ENCODE data around the gene ZDHHC20. TPM values are rescaled to one million over a fixed set of nuclear protein-coding genes. Genes with fewer than 3 reads are reported as not detected.

The ZDHHC20 gene
- total and polyA plus RNA-seq, 2 of the 13 experiments (the other 11 are each of a cell fraction or from before 2014, with no cell fraction given), result 19.9 to 59.9 TPM

DNA sequence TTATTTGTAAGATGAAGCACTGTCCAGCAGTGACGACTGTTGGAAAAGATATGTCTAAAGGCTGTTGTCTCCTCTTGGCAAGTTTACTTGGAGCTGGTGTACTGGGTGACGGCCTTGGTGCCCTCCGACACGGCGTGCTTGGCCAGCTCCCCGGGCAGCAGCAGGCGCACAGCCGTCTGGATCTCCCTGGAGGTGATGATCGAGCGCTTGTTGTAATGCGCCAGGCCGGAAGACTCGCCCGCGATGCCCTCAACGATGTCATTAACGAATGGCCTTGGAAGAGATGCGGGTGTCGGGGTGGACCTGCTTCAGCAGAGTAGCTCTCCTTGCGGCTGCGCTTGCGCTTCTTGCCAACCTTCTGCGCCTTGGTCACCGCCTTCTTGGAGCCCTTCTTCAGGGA lies 24.6 kb upstream of the ZDHHC20 start (continued):
- TF ChIP-seq, protein P1, sequence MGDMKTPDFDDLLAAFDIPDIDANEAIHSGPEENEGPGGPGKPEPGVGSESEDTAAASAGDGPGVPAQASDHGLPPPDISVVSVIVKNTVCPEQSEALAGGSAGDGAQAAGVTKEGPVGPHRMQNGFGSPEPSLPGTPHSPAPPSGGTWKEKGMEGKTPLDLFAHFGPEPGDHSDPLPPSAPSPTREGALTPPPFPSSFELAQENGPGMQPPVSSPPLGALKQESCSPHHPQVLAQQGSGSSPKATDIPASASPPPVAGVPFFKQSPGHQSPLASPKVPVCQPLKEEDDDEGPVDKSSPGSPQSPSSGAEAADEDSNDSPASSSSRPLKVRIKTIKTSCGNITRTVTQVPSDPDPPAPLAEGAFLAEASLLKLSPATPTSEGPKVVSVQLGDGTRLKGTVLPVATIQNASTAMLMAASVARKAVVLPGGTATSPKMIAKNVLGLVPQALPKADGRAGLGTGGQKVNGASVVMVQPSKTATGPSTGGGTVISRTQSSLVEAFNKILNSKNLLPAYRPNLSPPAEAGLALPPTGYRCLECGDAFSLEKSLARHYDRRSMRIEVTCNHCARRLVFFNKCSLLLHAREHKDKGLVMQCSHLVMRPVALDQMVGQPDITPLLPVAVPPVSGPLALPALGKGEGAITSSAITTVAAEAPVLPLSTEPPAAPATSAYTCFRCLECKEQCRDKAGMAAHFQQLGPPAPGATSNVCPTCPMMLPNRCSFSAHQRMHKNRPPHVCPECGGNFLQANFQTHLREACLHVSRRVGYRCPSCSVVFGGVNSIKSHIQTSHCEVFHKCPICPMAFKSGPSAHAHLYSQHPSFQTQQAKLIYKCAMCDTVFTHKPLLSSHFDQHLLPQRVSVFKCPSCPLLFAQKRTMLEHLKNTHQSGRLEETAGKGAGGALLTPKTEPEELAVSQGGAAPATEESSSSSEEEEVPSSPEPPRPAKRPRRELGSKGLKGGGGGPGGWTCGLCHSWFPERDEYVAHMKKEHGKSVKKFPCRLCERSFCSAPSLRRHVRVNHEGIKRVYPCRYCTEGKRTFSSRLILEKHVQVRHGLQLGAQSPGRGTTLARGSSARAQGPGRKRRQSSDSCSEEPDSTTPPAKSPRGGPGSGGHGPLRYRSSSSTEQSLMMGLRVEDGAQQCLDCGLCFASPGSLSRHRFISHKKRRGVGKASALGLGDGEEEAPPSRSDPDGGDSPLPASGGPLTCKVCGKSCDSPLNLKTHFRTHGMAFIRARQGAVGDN (CRISPR knock-in tag; IDR thresholded peaks at IDR 0.05), result no peak
- TF ChIP-seq ZNF761 (CRISPR knock-in tag; conservative IDR thresholded peaks at IDR 0.05) (no peak), NFIB (CRISPR knock-in tag; IDR thresholded peaks at IDR 0.05; ENCODE audit: borderline replicate concordance) (no peak), ZNF17 (CRISPR knock-in tag; IDR thresholded peaks at IDR 0.05) (no peak)

DNA sequence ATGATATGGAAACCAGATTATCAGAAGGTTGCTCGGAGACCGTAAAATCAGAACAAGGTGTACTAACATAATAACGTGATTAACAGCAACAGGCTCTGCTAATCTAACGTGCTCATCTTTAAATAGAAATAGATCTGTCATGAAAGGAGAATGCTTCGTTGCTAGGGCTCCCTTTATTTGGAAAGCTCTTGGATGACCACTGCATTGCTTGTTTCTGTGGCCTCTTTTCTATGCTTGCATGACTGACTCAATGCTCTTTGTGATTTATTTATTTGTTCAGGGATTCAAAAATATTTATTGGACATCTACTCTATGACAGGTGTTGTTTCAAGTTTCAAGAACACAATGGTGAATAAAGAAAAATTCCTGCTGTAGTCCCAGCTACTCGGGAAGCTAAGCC lies 22.3 kb upstream of the ZDHHC20 start:
- Histone ChIP-seq H3K27ac (ENCODE audit: extremely low read length, insufficient read depth, low read length) (no peak overlapping the region), H3K27me3 (ENCODE audit: control insufficient read depth in 1 of 2, insufficient read depth in 2 of 2, low read length in 2 of 2) (no peaks in the 10 kb centered on the region), H4K20me1 (ENCODE audit: insufficient read depth, low read length) (no peaks in the 10 kb centered on the region), H3K9me3 (ENCODE audit: low read length) (0 out of 2 replicates have a peak, but pooled peaks cover 2% of the 10 kb centered on the region), H3K36me3 (replicated peaks in 1 of 2; ENCODE audit: control insufficient read depth in 1 of 2, insufficient read depth in 2 of 2, low read length in 2 of 2) (no peaks in the 10 kb centered on the region), H3K9ac (ENCODE audit: insufficient read depth, low read depth, low read length) (no peak overlapping the region), H2AFZ (ENCODE audit: low read length) (no peak overlapping the region), H3K4me1 (ENCODE audit: insufficient read depth, low read length) (peaks cover 26% of the 10 kb centered on the region; the same call in 1 of the 2 replicates), H3K4me3 (replicated peaks in 1 of 3; ENCODE audit: insufficient read depth in 1 of 3, low read depth in 2 of 3, low read length in 3 of 3) (no peak overlapping the region), H3K4me2 (ENCODE audit: low read depth, low read length) (peak overlapping the region; percentile 50; the same call in 1 of the 2 replicates), H3K79me2 (ENCODE audit: insufficient read depth, low read length) (no peaks in the 10 kb centered on the region)
- no peak for ATAC-seq
- TF ChIP-seq, protein P2, sequence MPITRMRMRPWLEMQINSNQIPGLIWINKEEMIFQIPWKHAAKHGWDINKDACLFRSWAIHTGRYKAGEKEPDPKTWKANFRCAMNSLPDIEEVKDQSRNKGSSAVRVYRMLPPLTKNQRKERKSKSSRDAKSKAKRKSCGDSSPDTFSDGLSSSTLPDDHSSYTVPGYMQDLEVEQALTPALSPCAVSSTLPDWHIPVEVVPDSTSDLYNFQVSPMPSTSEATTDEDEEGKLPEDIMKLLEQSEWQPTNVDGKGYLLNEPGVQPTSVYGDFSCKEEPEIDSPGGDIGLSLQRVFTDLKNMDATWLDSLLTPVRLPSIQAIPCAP (CRISPR knock-in tag; IDR thresholded peaks at IDR 0.05; ENCODE audit: low read depth), result no peak
- TF ChIP-seq MAFF (IDR thresholded peaks at IDR 0.05; ENCODE audit: low read depth, low read length) (no peak), EED (CRISPR knock-in tag; IDR thresholded peaks at IDR 0.05) (no peak)
- TF ChIP-seq, protein P3, sequence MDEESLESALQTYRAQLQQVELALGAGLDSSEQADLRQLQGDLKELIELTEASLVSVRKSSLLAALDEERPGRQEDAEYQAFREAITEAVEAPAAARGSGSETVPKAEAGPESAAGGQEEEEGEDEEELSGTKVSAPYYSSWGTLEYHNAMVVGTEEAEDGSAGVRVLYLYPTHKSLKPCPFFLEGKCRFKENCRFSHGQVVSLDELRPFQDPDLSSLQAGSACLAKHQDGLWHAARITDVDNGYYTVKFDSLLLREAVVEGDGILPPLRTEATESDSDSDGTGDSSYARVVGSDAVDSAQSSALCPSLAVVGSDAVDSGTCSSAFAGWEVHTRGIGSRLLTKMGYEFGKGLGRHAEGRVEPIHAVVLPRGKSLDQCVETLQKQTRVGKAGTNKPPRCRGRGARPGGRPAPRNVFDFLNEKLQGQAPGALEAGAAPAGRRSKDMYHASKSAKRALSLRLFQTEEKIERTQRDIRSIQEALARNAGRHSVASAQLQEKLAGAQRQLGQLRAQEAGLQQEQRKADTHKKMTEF (CRISPR knock-in tag; IDR thresholded peaks at IDR 0.05), result no peak
- no peak for FAIRE-seq
- POLR2A ChIA-PET, result no interaction called here
- CTCF ChIA-PET (ENCODE audit: low intra/inter-chr PET ratio, low total read pairs), result no interaction called here
- no peak for DNase-seq (ENCODE audit: low spot score)
- BruUV-seq (replicated peaks), result no TSS peak
- in situ Hi-C loops (cut with HindIII; ENCODE audit: extremely low pct_ligation_motif_present, low pct_unique_long_range_greater_than_20kb), result no loop called here
- WGBS (ENCODE audit: low lambda C conversion rate), result 32% methylated on average over 6 of the region's 6 CpGs
- intact Hi-C loops (cut with micrococcal nuclease; ENCODE audit: unreplicated experiment), result no loop called here
